Stimulated activated CD8-positive, alpha-beta memory T cell treated with anti-CD3 and anti-CD28 coated beads, Interleukin-4, amount 100 ng/mL, for 24 hours (primary cell): ENCODE results near the gene TACR1.
"Not testable (repeated sequence)": the region's sequence is repeated elsewhere in the genome, so short reads cannot be mapped to it uniquely, and the experiment has no call there.

Experiments
- DNase-seq: peaks from one replicate; pipeline ENCODE4 v3.0.0-alpha.2; 2020; ENCODE audit warnings: low read depth

Gene TACR1

GRCh38 chr2:75087736-75088135 is 111.6 kb downstream of the TACR1 start:
- DNase-seq: no peak

DNA sequence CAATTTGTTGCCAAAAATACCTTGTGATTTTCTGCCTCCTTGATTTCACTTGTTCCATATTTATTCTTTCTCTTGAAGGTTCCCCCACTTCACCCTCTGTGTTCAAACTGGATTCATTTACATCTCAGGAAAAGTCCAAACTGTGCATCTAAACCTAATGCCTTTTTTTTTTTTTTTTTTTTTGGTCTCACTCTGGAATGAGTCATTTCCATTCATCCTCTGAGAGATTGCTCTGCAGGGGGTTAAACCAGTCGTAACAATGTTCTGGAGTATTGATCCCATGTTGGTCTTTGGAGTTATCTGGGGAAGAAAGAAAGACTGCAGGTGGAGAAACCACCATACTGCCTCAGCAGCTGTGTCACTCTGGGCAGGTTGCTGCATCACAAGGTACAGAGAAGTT is 119.7 kb downstream of the TACR1 start:
- DNase-seq: no peak

- no peak for DNase-seq
These were observed 121.4 kb downstream of the TACR1 start for GRCh38 chr2:75077909-75078308.

GRCh38 chr2:75076088-75076487 is 123.2 kb downstream of the TACR1 start:
- no peak for DNase-seq

- DNase-seq: no peak
These were observed 124.6 kb downstream of the TACR1 start for GRCh38 chr2:75074708-75075107.

- DNase-seq: no peak
These were observed 125.1 kb downstream of the TACR1 start for GRCh38 chr2:75074228-75074627.

DNA sequence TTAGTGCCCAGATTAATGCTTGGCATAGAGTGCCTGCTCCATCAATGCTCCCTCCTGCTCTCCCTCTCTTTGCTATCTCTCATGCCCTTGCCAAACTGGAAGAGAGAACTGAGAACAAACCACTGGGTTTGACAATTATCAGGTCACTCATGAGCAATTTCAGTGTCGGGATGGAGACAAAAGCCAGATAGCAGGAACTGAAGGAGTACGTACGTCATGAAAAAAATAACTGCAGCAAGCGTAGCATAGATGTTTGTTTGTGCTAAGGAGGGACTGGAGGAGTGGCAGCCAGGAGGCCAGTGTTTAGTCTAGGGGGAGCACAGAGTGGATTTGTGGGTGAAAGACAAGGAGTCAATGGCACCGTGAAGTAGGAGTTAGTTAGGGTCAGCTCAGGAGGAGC is 127.6 kb downstream of the TACR1 start:
- DNase-seq: no peak

GRCh38 chr2:75068546-75068945 is 130.8 kb downstream of the TACR1 start:
- DNase-seq: no peak

GRCh38 chr2:75067506-75067905 is 131.8 kb downstream of the TACR1 start:
- no peak for DNase-seq

DNA sequence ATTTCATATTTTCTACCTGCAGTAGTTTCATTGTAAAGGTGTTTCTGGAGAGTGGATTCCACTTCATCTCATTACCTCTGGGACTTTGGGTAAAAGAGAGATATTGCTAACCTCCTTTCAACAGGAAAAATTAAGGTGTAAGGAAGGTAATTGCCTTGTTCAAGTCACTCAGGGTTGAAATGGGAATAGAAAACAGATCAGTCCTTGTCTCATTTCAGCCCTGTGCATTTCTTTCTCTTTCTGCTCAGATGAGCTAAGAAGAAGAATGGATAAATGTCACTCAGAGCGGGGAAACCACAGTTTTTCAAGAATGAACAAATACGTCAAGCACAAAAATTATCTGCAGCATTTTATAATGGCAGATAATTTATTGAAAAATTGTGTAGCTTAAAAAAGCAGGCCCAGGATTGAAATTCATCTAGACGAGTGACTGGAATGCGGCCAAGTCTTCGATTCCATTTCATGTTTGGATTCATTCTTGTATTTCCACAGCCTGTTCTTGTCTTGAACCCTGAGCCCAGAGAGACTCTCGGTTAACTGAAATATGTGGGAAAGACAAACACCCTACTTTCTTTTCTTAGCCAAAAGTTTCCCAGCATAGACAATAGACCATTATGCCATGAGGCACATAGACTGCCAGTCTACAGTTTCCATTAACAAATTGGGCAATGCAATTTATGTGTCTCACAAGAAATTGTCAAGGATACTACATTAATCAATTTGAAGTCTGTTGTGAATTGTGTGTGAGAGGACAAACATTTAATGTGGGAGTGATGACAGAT is 133.0 kb downstream of the TACR1 start:
- DNase-seq: no peak

DNA sequence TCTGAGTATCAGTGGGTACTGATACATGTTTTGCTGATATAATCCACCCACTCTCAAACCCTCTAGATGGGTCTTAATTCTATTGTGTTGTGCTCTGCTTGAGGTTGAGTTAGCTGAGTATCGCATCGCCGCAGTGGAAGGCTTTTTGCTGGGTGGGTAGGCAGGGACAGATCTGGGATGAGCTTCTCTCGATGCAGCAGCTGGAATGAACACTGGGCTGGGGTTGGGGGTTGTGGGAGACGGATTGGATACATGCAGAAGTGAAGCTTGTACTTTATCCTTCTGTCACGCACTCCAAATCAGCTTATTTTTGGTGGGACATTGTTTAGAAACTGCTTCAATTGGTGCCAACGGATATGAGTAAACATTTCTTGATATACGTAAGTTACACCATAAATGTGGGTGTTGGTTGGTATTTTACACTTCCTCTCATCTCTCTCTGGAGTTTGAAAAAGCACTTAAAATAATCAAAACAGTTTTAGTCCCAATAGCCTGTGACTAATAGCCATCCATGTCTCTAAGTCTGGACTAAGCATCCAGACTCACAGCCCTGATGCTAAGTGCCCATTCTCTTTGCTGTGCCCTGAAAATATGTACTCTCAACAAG is 133.8 kb downstream of the TACR1 start:
- no peak for DNase-seq

GRCh38 chr2:75064691-75065396 is 134.5 kb downstream of the TACR1 start:
- DNase-seq: peak; percentile 11

DNA sequence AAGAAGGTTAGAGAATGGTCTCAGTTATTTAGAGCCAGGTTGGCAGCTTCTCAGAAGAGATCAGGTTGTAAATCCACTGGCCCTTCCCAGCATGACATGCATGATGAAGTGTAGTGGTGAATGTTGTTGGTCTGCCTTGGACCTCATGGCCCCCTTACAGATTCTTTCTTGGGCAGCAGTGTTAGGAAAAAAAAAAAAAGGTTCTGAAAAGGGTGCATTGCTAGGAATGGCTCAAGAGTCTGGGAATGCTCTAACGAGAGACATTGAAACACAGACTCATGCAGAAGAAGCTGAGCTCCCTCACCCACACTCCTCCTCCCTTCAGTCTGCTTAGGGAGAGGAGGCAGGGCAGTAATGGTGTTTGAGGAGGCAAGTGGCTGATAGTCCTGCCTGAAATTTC is 135.4 kb downstream of the TACR1 start:
- DNase-seq: no peak

DNA sequence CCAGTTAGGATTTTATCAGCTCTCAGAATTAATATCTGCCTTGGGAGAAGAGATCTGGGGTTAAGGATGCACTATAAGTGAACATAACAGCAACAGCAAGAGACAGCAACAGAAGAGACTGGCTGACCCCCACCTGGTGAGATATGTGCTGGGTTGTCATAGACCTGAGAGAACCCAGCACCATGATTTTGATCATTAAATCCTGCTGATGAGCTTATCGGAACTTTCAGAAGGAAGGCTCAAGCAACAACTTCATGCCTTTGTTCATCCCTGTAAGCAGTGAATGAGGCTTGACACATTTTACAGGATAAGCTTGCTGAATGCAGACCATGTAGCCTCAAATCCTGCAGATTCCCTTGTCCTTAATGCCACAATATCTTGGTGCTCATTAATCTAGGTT is 140.9 kb downstream of the TACR1 start:
- no peak for DNase-seq

DNA sequence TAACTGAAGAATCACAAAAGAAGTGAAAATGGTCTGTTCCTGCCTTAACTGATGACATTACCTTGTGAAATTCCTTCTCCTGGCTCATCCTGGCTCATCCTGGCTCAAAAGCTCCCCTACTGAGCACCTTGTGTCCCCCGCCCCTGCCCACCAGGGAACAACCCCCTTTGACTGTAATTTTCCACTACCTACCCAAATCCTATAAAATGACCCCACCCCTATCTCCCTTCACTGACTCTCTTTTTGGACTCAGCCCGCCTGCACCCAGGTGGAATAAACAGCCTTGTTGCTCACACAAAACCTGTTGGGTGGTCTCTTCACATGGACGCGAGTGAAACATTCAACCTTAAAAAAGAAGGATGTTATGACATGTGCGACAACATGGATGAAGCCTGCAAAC is 142.2 kb downstream of the TACR1 start:
- not testable (repeated sequence) for DNase-seq

GRCh38 chr2:75055820-75056675 is 143.3 kb downstream of the TACR1 start:
- no peak for DNase-seq

DNA sequence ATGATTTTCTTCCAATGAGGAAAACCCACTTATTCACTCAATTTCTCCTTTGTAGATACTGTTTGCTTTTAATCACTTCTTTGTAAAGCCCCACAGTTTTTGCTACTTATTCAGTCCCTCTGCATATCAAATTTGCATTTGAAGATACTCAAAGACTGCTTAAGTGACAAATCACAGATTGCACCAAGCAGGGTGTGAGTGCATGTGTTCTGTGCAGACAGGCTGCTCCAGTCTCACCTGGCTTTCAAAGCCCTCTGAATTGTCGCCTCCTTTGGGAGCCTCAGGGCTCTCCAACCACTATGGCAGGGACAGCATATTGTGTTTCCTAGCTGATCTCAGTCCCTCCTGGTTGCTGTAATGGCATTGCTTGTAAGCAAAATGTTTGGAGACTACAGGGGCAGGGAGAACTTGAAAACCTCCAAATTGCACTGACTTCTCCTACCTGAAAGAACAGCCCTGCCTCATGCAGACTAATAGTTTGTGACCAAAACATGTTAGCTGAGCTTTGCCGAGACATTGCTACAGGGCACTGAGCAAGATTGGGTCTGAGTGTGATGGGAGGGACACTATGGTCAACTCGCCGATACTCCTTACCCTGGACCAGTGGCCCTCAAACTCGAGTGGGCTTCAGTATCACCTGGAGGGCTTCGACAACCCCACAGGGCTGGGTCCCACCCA is 144.0 kb downstream of the TACR1 start:
- DNase-seq: no peak

GRCh38 chr2:75054296-75054695 is 145.0 kb downstream of the TACR1 start:
- DNase-seq: no peak

DNA sequence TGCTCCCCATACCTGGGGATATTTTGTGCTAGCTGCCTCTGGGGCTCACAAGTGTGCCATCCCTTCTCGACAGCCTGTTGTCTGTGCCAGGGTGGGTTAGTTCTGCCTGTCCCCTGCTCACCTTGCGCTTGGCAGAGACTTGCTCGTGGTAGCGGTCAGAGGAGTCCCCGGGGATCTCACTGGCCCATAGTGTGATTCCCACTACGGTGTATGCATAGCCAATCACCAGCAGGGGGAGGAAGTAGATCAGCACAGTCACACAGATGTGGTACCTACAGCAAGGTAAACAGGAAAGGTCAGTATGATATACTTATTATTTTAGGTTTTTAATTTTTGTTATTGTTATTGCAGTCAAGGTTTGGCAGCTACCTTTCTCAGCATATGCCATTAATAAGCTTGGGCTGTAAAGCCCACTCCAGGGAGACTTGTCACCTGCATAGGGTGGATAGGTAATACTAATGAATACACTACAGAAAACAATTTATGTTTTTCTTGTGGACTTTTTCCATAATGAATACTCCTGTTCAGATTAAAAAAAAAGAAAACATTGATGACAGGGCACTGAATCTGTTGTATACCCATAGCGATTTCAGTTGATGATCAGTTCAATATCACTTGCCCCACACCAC is 145.7 kb downstream of the TACR1 start:
- no peak for DNase-seq

DNA sequence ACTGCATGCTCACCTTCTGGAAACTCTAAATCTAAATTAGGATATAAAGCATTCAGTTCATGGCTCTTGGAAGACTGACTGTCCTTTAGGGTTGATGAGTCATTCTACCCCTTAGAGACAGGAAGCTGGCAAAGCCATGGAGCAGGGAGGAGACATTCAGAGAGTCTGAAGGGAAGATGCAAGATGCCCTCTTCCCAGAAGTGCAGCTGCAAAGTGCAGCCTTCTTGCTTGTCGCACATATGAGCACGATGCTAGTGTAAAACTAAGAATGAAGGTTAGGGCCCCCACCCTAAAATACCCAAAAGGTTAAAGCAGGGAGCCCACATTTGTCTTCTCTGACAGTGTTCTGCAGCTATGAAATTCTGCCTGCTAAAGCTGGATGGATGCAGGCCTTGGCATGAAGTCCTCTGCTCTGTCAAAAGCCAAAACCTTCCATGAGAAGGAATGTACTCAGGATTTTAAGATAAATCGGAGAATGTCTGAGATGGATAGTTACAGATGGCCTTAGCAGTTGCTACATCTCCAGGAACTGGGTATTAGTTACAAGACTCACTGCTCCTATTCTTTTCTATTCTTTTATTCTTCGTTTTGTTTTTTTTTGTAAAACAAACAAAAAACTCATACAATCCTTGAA is 151.2 kb downstream of the TACR1 start:
- DNase-seq: no peak
